Prostate gland (tissue), 2 donors: Measurements from ENCODE around the gene KCND2.

Experiments
- CTCF ChIP-seq, 4 experiments: fragments of 200-600 bp in 2 of 4; fragments of 450-650 bp in 2 of 4; sonication (generic) in 2 of 4; IDR thresholded peaks; 1 replicate in 3 of 4; 2 replicates in 1 of 4; pipeline ENCODE4 v1.5.1; 2016 to 2019; ENCODE audit warnings: antibody characterized with exemption in 4 of 4, mild to moderate bottlenecking in 2 of 4, moderate library complexity in 2 of 4
- POLR2AphosphoS5 ChIP-seq: sonication (generic); formaldehyde crosslinking; IDR thresholded peaks from one replicate; pipeline ENCODE4 v1.6.1; 2017; ENCODE audit warnings: antibody characterized with exemption

- TF ChIP-seq CTCF (IDR thresholded peaks at IDR 0.05) (peak in 3 of 4 experiments; percentile 25 to 60 (median 42)), POLR2AphosphoS5 (no peak)
These were observed 714 bp upstream of the KCND2 start for GRCh38 chr7:120272261-120272660.
